Transverse colon (tissue), 3 donors: Measurements from ENCODE around the gene NOS3.

Source experiments
- EP300 ChIP-seq: sonication (generic); formaldehyde crosslinking; IDR thresholded peaks from one replicate; pipeline ENCODE4 v1.6.1; 2017; ENCODE audit warnings: antibody characterized with exemption, low read depth
- POLR2A ChIP-seq: fragments of 450-650 bp; IDR thresholded peaks from one replicate; pipeline ENCODE4 v1.6.1; 2016; ENCODE audit warnings: antibody characterized with exemption, mild to moderate bottlenecking, moderate library complexity
- POLR2AphosphoS5 ChIP-seq, 3 donors: sonication (generic); formaldehyde crosslinking; IDR thresholded peaks; one replicate each; pipeline ENCODE4 v1.6.1; 2016; ENCODE audit warnings: antibody characterized with exemption in 3 of 3

DNA sequence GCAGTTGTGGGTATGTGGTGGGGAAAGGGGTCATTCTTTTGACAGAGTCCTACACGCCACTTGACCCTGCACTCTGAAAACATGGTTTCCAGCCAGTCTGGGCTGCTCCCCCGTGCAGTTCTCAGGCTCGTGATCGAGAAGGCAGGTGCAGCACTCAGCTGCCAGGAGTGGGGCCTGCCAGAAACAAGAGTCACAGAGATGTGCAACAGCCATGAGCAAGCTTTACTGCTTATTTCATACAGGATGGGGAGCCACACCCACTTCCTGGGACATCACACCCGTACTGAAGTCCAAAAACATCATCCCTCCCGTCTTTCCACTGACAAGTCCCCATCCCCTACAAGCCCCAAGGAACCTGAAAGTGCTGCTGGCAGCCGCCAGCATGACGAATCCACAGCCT is 24.1 kb downstream of the NOS3 start:
- TF ChIP-seq EP300, result no peak
- peak in 1 of 3 donors; percentile 6 for TF ChIP-seq POLR2AphosphoS5 (IDR thresholded peaks at IDR 0.05)
- TF ChIP-seq POLR2A, result no peak
